B cell (primary cell): ENCODE measurements around the gene HACD2. TPM values are rescaled to one million over a fixed set of nuclear protein-coding genes. Genes with fewer than 3 reads are reported as not detected.

Source experiments
- ATAC-seq: fragments of 200-7000 bp; cut with Tn5 transposase; one replicate; pipeline ENCODE4 v1.10.0; 2021; ENCODE audit warnings: low read depth, mild to moderate bottlenecking, moderate number of reproducible peaks, moderate library complexity
- CTCF ChIA-PET: fragments of 350-600 bp; sonication (Branson Sonifier 250); formaldehyde crosslinking; loops from one replicate; lab custom pipeline; 2021; ENCODE audit warnings: antibody characterized with exemption, inconsistent platforms; lab: Charles Lee
- POLR2A ChIA-PET: fragments of 350-600 bp; sonication (Branson Sonifier 250); formaldehyde crosslinking; loops from one replicate; lab custom pipeline; 2021; ENCODE audit warnings: antibody characterized with exemption; lab: Charles Lee
- DNase-seq: peaks from one replicate; pipeline ENCODE4 v3.0.0; 2013
- H2AFZ ChIP-seq: 2 replicates; pipeline ENCODE4 v1.6.1; 2012; ENCODE audit warnings: mild to moderate bottlenecking, low read depth, low read length; ENCODE audit not compliant: insufficient read depth, poor library complexity, severe bottlenecking
- H3K27ac ChIP-seq, 2 donors: 1 replicate in 1 of 2; 2 replicates in 1 of 2; pipeline ENCODE4 v1.5.1; 2012 to 2013; ENCODE audit warnings: low read length in 2 of 2, mild to moderate bottlenecking in 2 of 2, moderate library complexity in 1 of 2
- H3K27me3 ChIP-seq, 4 experiments: fragments of 200-600 bp in 1 of 4; sonication (generic) in 1 of 4; replicated peaks in 1 of 4; 1 replicate in 2 of 4; 2 replicates in 2 of 4; pipeline versions ENCODE4 v1.6.1 to v1.7.0; 2013 to 2016; ENCODE audit warnings: low read length in 3 of 4, mild to moderate bottlenecking in 2 of 4, mixed read lengths in 1 of 4, moderate library complexity in 1 of 4; ENCODE audit not compliant: insufficient read depth in 4 of 4, control insufficient read depth in 3 of 4; ENCODE audit errors: control extremely low read depth in 1 of 4
- H3K36me3 ChIP-seq, 2 experiments: replicated peaks in 1 of 2; 1 replicate in 1 of 2; 2 replicates in 1 of 2; pipeline versions ENCODE4 v1.6.1 to v1.7.1; 2013; ENCODE audit warnings: low read length in 1 of 2; ENCODE audit not compliant: insufficient read depth in 2 of 2, control insufficient read depth in 1 of 2; ENCODE audit errors: control extremely low read depth in 1 of 2, extremely low read depth in 1 of 2
- H3K4me1 ChIP-seq, 2 donors: fragments of 200-600 bp in 1 of 2; sonication (generic) in 1 of 2; 1 replicate in 1 of 2; 2 replicates in 1 of 2; pipeline versions ENCODE4 v1.5.1 to v1.6.1; 2013 to 2017; ENCODE audit warnings: low read length in 2 of 2; ENCODE audit not compliant: control insufficient read depth in 2 of 2, insufficient read depth in 2 of 2
- H3K4me2 ChIP-seq: replicated peaks from 2 replicates; pipeline ENCODE3; 2012; ENCODE audit warnings: mild to moderate bottlenecking, low read depth, low read length; ENCODE audit not compliant: poor library complexity, severe bottlenecking
- H3K4me3 ChIP-seq, 5 experiments: fragments of 200-600 bp in 1 of 5; sonication (generic) in 1 of 5; 1 replicate in 3 of 5; 2 replicates in 2 of 5; pipeline versions ENCODE4 v1.5.1 to v1.7.0; 2011 to 2016; ENCODE audit warnings: low read length in 4 of 5, mild to moderate bottlenecking in 4 of 5, low read depth in 2 of 5, control low read depth in 1 of 5, moderate library complexity in 1 of 5; ENCODE audit not compliant: insufficient read depth in 1 of 5; ENCODE audit errors: control extremely low read depth in 1 of 5, extremely low read depth in 1 of 5
- H3K79me2 ChIP-seq: fragments of 200-600 bp; sonication (generic); one replicate; pipeline ENCODE4 v1.6.0; 2016; ENCODE audit warnings: low read length; ENCODE audit not compliant: control insufficient read depth, insufficient read depth
- H3K9ac ChIP-seq: fragments of 200-600 bp; sonication (generic); 2 replicates; pipeline ENCODE4 v1.6.1; 2017; ENCODE audit warnings: mild to moderate bottlenecking, low read length, moderate library complexity
- H3K9me3 ChIP-seq, 3 donors: one replicate each; pipeline versions ENCODE4 v1.6.1 to v1.7.1; 2013; ENCODE audit warnings: low read length in 2 of 3; ENCODE audit not compliant: control insufficient read depth in 2 of 3, insufficient read depth in 1 of 3; ENCODE audit errors: control extremely low read depth in 1 of 3
- H4K20me1 ChIP-seq: 2 replicates; pipeline ENCODE4 v1.6.0; 2012; ENCODE audit warnings: mild to moderate bottlenecking, low read length; ENCODE audit not compliant: insufficient read depth, control insufficient read depth, poor library complexity, severe bottlenecking
- H3K27ac Mint-ChIP-seq: one replicate; pipeline ENCODE4 v1.8.0; 2021; ENCODE audit warnings: mixed read lengths
- H3K27me3 Mint-ChIP-seq: one replicate; pipeline ENCODE4 v1.8.0; 2021; ENCODE audit warnings: mixed read lengths
- H3K4me1 Mint-ChIP-seq: one replicate; pipeline ENCODE4 v1.8.0; 2021; ENCODE audit warnings: mixed read lengths
- H3K4me3 Mint-ChIP-seq: one replicate; pipeline ENCODE4 v1.8.0; 2021; ENCODE audit warnings: mixed read lengths
- H3K9me3 Mint-ChIP-seq: one replicate; pipeline ENCODE4 v1.8.0; 2022; ENCODE audit warnings: mixed read lengths; ENCODE audit not compliant: insufficient read depth
- CTCF ChIP-seq: fragments of 200-600 bp; IDR thresholded peaks from one replicate; pipeline ENCODE4 v1.8.0; 2022; ENCODE audit warnings: antibody characterized with exemption, mild to moderate bottlenecking
- EZH2 ChIP-seq: IDR thresholded peaks from 2 replicates; pipeline ENCODE4 v1.6.1; 2012; ENCODE audit warnings: borderline replicate concordance, low read depth, mild to moderate bottlenecking, moderate library complexity, low read length; ENCODE audit not compliant: insufficient read depth, poor library complexity, severe bottlenecking
- WGBS: methylation state at CpG from one replicate; pipeline ENCODE4 v1.1.5; 2013; ENCODE audit warnings: missing lambda C conversion rate; ENCODE audit not compliant: insufficient coverage; 5-methylcytosine and 5-hydroxymethylcytosine counted together
- intact Hi-C: fragments of 100-400 bp; cut with micrococcal nuclease; formaldehyde crosslinking; loops from one replicate; pipeline ENCODE4 v1.10.0; 2022
- polyA plus RNA-seq: library from polyadenylated mRNA; depleted of rRNA; stranded (reverse); fragments of >200 nt; gene quantifications from 2 replicates; pipeline ENCODE4 v1.2.3, GENCODE V29; 2012
- total RNA-seq, 2 donors: library from RNA; stranded (reverse); fragments of 120-200 nt in 1 of 2; gene quantifications; 1 replicate in 1 of 2; 2 replicates in 1 of 2; pipeline versions ENCODE4 v1.2.3 to v1.2.4, GENCODE V29; 2013 to 2022

Gene HACD2
- total and polyA plus RNA-seq, 2 donors (not counting 1 experiment from before 2014, with no cell fraction given): 14.5 to 30.7 TPM

GRCh38 chr3:123481071-123481470, 103.8 kb downstream of the HACD2 start:
- DNase-seq (no peak), ATAC-seq (no peak)
- H3K4me1 ChIP-seq: peaks cover 0 to 5% of the 10 kb centered on the region in 2 donors
- no peaks in the 10 kb centered on the region for H4K20me1 ChIP-seq
- no peaks in the 10 kb centered on the region for H3K36me3 ChIP-seq
- no peaks in the 10 kb centered on the region for H3K79me2 ChIP-seq
- POLR2A ChIA-PET: no interaction called here
- H3K9me3 ChIP-seq: no peaks in the 10 kb centered on the region
- Mint-ChIP-seq H3K27me3 (peaks cover 18% of the 10 kb centered on the region), H3K9me3 (no peaks in the 10 kb centered on the region), H3K4me1 (peaks cover 2% of the 10 kb centered on the region), H3K27ac (no peak overlapping the region), H3K4me3 (no peak overlapping the region)
- TF ChIP-seq CTCF: no peak
- TF ChIP-seq EZH2: no peak
- H3K9ac ChIP-seq: no peak overlapping the region
- intact Hi-C loops: no loop called here
- H3K4me3 ChIP-seq: no peak overlapping the region
- WGBS: 93% methylated on average over 5 of the region's 7 CpGs
- H3K4me2 ChIP-seq: no peak overlapping the region
- H3K27me3 ChIP-seq: peaks cover 0 to 2% (median 0%) of the 10 kb centered on the region in 4 experiments
- CTCF ChIA-PET: no interaction called here
- H3K27ac ChIP-seq: no peak overlapping the region
- H2AFZ ChIP-seq: no peak overlapping the region

GRCh38 chr3:123480428-123480827, 104.4 kb downstream of the HACD2 start:
- WGBS: 9% methylated on average over 2 of the region's 4 CpGs
- H3K79me2 ChIP-seq: no peaks in the 10 kb centered on the region
- no peak overlapping the region for H3K27ac Mint-ChIP-seq
- no peak overlapping the region for H3K4me2 ChIP-seq
- no peak overlapping the region for H3K4me3 Mint-ChIP-seq
- H3K27ac ChIP-seq: no peak overlapping the region
- peaks cover 22% of the 10 kb centered on the region for H3K27me3 Mint-ChIP-seq
- H3K4me1 ChIP-seq: peaks cover 0 to 5% of the 10 kb centered on the region in 2 donors
- no peak for TF ChIP-seq EZH2
- no peak for TF ChIP-seq CTCF
- intact Hi-C loops: no loop called here
- H3K9me3 ChIP-seq: no peaks in the 10 kb centered on the region
- DNase-seq (no peak), ATAC-seq (no peak)
- H3K9ac ChIP-seq: no peak overlapping the region
- no peaks in the 10 kb centered on the region for H3K36me3 ChIP-seq
- no peaks in the 10 kb centered on the region for H4K20me1 ChIP-seq
- H3K4me1 Mint-ChIP-seq: peaks cover 2% of the 10 kb centered on the region
- no peak overlapping the region for H2AFZ ChIP-seq
- no peaks in the 10 kb centered on the region for H3K9me3 Mint-ChIP-seq
- CTCF ChIA-PET: no interaction called here
- H3K4me3 ChIP-seq: no peak overlapping the region
- H3K27me3 ChIP-seq: peaks cover 0 to 2% (median 0%) of the 10 kb centered on the region in 4 experiments
- POLR2A ChIA-PET: no interaction called here
